CD4-positive, alpha-beta T cell (primary cell): ENCODE data around the gene DOCK8. TPM values are rescaled to one million over a fixed set of nuclear protein-coding genes. Genes with fewer than 3 reads are reported as not detected.

Experiments
- ATAC-seq: fragments of 200-7000 bp; cut with Tn5 transposase; one replicate; pipeline ENCODE4 v1.10.0; 2022; ENCODE audit warnings: mild to moderate bottlenecking; ENCODE audit not compliant: poor library complexity
- CTCF ChIA-PET: fragments of 350-600 bp; sonication (Branson Sonifier 250); formaldehyde crosslinking; loops from one replicate; lab custom pipeline; 2021; ENCODE audit warnings: antibody characterized with exemption, inconsistent platforms; lab: Charles Lee
- POLR2A ChIA-PET: fragments of 350-600 bp; sonication (Branson Sonifier 250); formaldehyde crosslinking; loops from one replicate; lab custom pipeline; 2021; ENCODE audit warnings: antibody characterized with exemption, inconsistent platforms; lab: Charles Lee
- DNase-seq, 14 experiments: peaks; one replicate each; pipeline ENCODE4 v3.0.0-alpha.2; 2013 to 2020; ENCODE audit warnings: mixed read lengths in 2 of 14
- H3K27ac ChIP-seq, 2 donors: one replicate each; pipeline versions ENCODE4 v1.5.1 to v1.7.0; 2013; ENCODE audit warnings: low read length in 2 of 2, low read depth in 1 of 2, mild to moderate bottlenecking in 1 of 2
- H3K27me3 ChIP-seq, 2 experiments: 1 replicate in 1 of 2; 2 replicates in 1 of 2; pipeline versions ENCODE4 v1.6.1 to v1.7.0; 2013; ENCODE audit warnings: low read length in 2 of 2, control low read depth in 1 of 2, mild to moderate bottlenecking in 1 of 2, moderate library complexity in 1 of 2; ENCODE audit not compliant: insufficient read depth in 2 of 2, control insufficient read depth in 1 of 2
- H3K36me3 ChIP-seq: one replicate; pipeline ENCODE4 v1.6.1; 2013; ENCODE audit warnings: low read length, control low read depth; ENCODE audit not compliant: insufficient read depth
- H3K4me1 ChIP-seq: one replicate; pipeline ENCODE4 v1.6.1; 2013; ENCODE audit warnings: low read length, control low read depth; ENCODE audit not compliant: insufficient read depth
- H3K4me3 ChIP-seq: one replicate; pipeline ENCODE4 v1.5.1; 2013; ENCODE audit warnings: mild to moderate bottlenecking, low read length, moderate library complexity
- H3K9me3 ChIP-seq, 2 experiments: 1 replicate in 1 of 2; 2 replicates in 1 of 2; pipeline versions ENCODE4 v1.6.1 to v1.7.0; 2013; ENCODE audit warnings: low read length in 2 of 2, mild to moderate bottlenecking in 2 of 2, control low read depth in 1 of 2, moderate library complexity in 1 of 2; ENCODE audit not compliant: control insufficient read depth in 1 of 2, insufficient read depth in 1 of 2
- H3K27ac Mint-ChIP-seq: one replicate; pipeline ENCODE4 v1.8.0; 2020; ENCODE audit warnings: mixed read lengths
- H3K27me3 Mint-ChIP-seq: one replicate; pipeline ENCODE4 v1.8.0; 2021; ENCODE audit warnings: mixed read lengths
- H3K36me3 Mint-ChIP-seq: one replicate; pipeline ENCODE4 v1.8.0; 2021; ENCODE audit warnings: low read depth, mixed read lengths
- H3K4me1 Mint-ChIP-seq: one replicate; pipeline ENCODE4 v1.8.0; 2021; ENCODE audit warnings: low read depth, mixed read lengths
- H3K4me3 Mint-ChIP-seq: one replicate; pipeline ENCODE4 v1.8.0; 2020; ENCODE audit warnings: mild to moderate bottlenecking, mixed read lengths
- H3K9me3 Mint-ChIP-seq: one replicate; pipeline ENCODE4 v1.8.0; 2020; ENCODE audit warnings: mixed read lengths
- CTCF ChIP-seq: fragments of 200-600 bp; IDR thresholded peaks from one replicate; pipeline ENCODE4 v1.8.0; 2022; ENCODE audit warnings: antibody characterized with exemption, mild to moderate bottlenecking
- intact Hi-C, 2 experiments: fragments of 100-400 bp; cut with DNase I in 1 of 2; cut with micrococcal nuclease in 1 of 2; formaldehyde crosslinking; loops; one replicate each; pipeline versions ENCODE4 v1.15.1 to v1.9.0; 2023 to 2025; cut with DNase I, micrococcal nuclease
- total RNA-seq, 174 experiments: library from RNA in 2 of 174; stranded (reverse) in 2 of 174; gene quantifications; one replicate each; pipeline ENCODE4 v1.2.3 and lab custom pipeline; 2021 to 2026

The DOCK8 gene
- total RNA-seq, 2 experiments from 2014 or later = 123 to 126 TPM

DNA sequence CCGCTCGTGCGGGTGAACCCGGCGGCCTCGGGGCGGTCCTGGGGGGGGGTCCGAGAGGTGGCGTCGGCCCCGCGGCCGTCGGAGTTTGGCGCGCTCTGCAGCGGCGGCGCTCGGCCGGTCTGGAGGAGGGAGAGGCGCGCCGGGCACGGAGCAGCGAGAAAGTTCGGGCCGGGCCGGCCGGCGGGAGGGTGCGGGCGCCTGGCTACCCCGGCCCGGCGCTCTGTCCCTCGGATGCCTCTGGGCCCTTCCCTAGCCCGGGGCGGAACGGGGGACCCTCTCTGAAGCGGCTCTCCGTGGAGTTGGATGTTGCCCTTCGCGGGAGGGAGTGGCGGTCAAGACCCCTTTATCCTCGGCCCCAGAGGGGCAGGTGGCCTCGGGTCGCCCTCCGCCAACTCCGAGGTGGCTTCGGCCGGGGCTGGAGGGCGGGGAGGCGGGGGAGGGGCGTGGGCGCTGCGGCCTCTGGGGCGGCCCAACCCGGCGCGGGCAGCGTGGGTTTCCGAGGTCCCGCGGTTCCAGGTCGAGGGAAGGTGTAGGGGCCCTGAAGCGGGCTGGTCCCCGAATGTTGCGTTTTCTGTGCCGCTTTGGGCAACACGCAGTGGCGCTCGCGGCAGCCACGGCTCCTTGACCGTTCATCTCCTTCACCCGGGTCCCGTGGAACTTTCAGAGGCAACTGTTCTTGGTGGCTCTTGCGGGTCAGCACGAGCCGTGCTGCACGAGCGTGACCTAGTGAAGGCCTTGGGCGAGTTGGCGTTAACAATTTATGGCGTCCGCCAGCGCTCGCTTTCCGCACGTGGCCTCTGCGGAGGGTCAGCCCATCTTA, 290.5 kb downstream of the DOCK8 start:
- intact Hi-C loops = loop anchor here in 1 of 2 experiments (2.0 kb wide), 1 partner anchor 58 kb away; no protein-coding TSS in a partner anchor
- H3K4me3 Mint-ChIP-seq = peak overlapping the region; percentile 67
- H3K27ac Mint-ChIP-seq = peak overlapping the region; percentile 12
- ATAC-seq = no peak
- H3K9me3 ChIP-seq = no peaks in the 10 kb centered on the region
- POLR2A ChIA-PET = no interaction called here
- peaks cover 14% of the 10 kb centered on the region for H3K4me1 Mint-ChIP-seq
- no peaks in the 10 kb centered on the region for H3K36me3 ChIP-seq
- H3K4me1 ChIP-seq = peaks cover 22% of the 10 kb centered on the region
- TF ChIP-seq CTCF = no peak
- peak in 8 of 14 experiments; percentile 2 to 39 (median 6) for DNase-seq
- no peaks in the 10 kb centered on the region for H3K36me3 Mint-ChIP-seq
- peak overlapping the region; percentile 47 for H3K4me3 ChIP-seq
- peaks cover 37% of the 10 kb centered on the region for H3K27me3 Mint-ChIP-seq
- no peaks in the 10 kb centered on the region for H3K27me3 ChIP-seq
- CTCF ChIA-PET = interaction anchor here (0.7 to 1.4 kb wide), 6 partner anchors 9 to 31 kb away, joined by 3 to 4 read pairs (median 3); no protein-coding TSS in a partner anchor
- no peaks in the 10 kb centered on the region for H3K9me3 Mint-ChIP-seq
- no peak overlapping the region for H3K27ac ChIP-seq

DNA sequence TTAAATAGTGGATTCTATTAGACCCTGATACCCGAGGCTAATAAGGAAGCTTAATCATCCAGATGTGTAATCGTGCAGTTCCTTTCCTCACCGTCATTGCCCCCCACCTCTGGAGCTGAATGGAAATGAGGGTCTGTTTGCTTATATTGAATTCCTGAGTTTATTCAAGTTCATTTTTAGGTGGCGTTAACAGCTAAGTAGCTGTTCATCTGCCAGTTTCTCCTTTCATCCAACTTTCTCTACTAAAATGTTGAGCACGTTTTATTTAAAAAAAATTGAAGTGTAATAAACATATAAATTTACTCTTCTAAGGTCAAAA, 291.0 kb downstream of the DOCK8 start:
- Mint-ChIP-seq H3K36me3 (no peaks in the 10 kb centered on the region), H3K27me3 (peaks cover 37% of the 10 kb centered on the region), H3K27ac (peak overlapping the region; percentile 12), H3K9me3 (no peaks in the 10 kb centered on the region), H3K4me3 (peak overlapping the region; percentile 67), H3K4me1 (peaks cover 14% of the 10 kb centered on the region)
- intact Hi-C loops = loop anchor here in 1 of 2 experiments (2.0 kb wide), 1 partner anchor 59 kb away; no protein-coding TSS in a partner anchor
- no peak for ATAC-seq
- TF ChIP-seq CTCF = no peak
- no peaks in the 10 kb centered on the region for H3K9me3 ChIP-seq
- peaks cover 22% of the 10 kb centered on the region for H3K4me1 ChIP-seq
- ChIA-PET POLR2A (no interaction called here), CTCF (no interaction called here)
- H3K36me3 ChIP-seq = no peaks in the 10 kb centered on the region
- H3K27ac ChIP-seq = no peak overlapping the region
- peak overlapping the region; percentile 47 for H3K4me3 ChIP-seq
- H3K27me3 ChIP-seq = no peaks in the 10 kb centered on the region
- no peak for DNase-seq

DNA sequence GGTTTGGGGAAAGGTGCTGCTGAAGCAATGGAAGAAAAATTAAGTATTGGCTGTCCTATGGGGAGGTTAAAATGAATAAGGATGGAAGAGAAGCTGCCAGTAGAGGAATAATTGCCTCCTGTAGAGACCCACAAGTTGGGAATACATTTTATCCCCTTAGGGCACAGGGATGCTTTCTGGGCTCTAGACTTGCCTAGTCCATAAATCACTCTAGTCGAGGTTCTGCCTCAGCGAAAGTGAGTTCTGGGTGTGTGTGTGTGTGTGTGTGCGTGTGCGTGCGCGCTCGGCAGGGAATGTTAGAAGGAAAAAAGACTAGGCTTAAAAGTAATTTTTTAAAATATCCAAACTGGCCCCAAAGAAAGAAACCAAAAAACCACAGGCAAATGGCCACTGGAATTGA, 291.6 kb downstream of the DOCK8 start:
- TF ChIP-seq CTCF = no peak
- POLR2A ChIA-PET = no interaction called here
- Histone ChIP-seq H3K4me3 (no peak overlapping the region), H3K9me3 (no peaks in the 10 kb centered on the region), H3K27ac (no peak overlapping the region), H3K4me1 (peaks cover 22% of the 10 kb centered on the region), H3K27me3 (no peaks in the 10 kb centered on the region), H3K36me3 (no peaks in the 10 kb centered on the region)
- Mint-ChIP-seq H3K27me3 (peaks cover 36% of the 10 kb centered on the region), H3K27ac (no peak overlapping the region), H3K4me1 (peaks cover 14% of the 10 kb centered on the region), H3K9me3 (no peaks in the 10 kb centered on the region), H3K4me3 (peak overlapping the region; percentile 67), H3K36me3 (no peaks in the 10 kb centered on the region)
- DNase-seq (no peak), ATAC-seq (no peak)
- CTCF ChIA-PET = interaction anchor here (1.6 kb wide), 1 partner anchor 10 kb away, joined by 7 read pairs; no protein-coding TSS in a partner anchor
- intact Hi-C loops = no loop called here
